Left lobe of liver (tissue), 2 donors: ENCODE measurements around the gene MRAS. TPM values are rescaled to one million over a fixed set of nuclear protein-coding genes. Genes with fewer than 3 reads are reported as not detected.

Source experiments
- ATAC-seq: fragments of 200-7000 bp; cut with Tn5 transposase; one replicate; pipeline ENCODE4 v1.9.1; 2020; ENCODE audit warnings: mild to moderate bottlenecking, moderate library complexity
- DNase-seq: peaks from one replicate; pipeline ENCODE4 v3.0.0-alpha.2; 2020; ENCODE audit warnings: low spot score
- total RNA-seq: library from RNA; stranded (reverse); gene quantifications from one replicate; pipeline ENCODE4 v1.2.1, GENCODE V29; 2021
- donor health status: DM: no; HTN: no; CAD: no; lungs with moderate emphysema.
- donor health status: DM: no; HTN: yes; CAD: no.

The MRAS gene
- total RNA-seq, 1 donor from 2014 or later: 6.1 TPM

DNA sequence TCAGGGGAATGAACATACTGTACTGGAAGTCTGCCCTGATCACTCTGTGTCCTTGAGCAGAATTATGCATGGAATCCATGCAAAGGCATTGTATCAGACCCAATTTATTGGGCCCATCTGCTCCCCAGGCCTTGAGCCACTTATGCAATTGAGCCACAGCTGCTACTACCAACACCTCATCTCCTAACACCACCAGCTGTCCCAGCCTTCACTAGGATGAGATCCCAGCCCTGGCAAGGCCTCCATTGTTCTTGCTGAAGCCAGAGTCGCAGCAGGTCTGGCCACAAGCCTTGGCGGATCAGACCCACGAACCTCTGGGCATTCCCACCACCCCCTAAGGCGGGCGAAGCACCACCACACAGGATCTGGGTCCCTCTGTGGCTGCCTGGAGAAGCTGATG lies 9.6 kb upstream of the MRAS start:
- no peak for ATAC-seq
- DNase-seq: no peak

DNA sequence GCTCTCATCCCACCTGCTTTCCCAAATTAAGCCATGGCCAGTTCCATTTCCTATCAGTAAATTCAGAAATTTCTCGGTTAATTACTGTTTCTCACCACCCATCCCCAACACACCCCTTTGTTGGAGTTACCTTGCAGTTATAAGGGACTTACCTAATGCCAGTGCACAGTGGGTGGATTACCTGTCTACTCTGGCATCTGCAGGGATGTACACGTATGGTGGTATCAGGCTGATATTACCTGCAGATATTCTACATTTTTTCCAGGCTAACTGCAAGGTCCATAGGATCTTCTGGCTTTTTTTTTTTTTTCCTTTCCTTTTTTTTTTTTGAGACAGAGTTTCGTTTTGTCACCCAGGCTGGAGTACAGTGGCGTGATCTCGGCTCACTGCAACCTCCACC lies 7.9 kb upstream of the MRAS start:
- ATAC-seq (no peak), DNase-seq (no peak)

GRCh38 chr3:138344754-138345153 lies 3.6 kb upstream of the MRAS start:
- DNase-seq (peak; percentile 96), ATAC-seq (peak; percentile 75)

DNA sequence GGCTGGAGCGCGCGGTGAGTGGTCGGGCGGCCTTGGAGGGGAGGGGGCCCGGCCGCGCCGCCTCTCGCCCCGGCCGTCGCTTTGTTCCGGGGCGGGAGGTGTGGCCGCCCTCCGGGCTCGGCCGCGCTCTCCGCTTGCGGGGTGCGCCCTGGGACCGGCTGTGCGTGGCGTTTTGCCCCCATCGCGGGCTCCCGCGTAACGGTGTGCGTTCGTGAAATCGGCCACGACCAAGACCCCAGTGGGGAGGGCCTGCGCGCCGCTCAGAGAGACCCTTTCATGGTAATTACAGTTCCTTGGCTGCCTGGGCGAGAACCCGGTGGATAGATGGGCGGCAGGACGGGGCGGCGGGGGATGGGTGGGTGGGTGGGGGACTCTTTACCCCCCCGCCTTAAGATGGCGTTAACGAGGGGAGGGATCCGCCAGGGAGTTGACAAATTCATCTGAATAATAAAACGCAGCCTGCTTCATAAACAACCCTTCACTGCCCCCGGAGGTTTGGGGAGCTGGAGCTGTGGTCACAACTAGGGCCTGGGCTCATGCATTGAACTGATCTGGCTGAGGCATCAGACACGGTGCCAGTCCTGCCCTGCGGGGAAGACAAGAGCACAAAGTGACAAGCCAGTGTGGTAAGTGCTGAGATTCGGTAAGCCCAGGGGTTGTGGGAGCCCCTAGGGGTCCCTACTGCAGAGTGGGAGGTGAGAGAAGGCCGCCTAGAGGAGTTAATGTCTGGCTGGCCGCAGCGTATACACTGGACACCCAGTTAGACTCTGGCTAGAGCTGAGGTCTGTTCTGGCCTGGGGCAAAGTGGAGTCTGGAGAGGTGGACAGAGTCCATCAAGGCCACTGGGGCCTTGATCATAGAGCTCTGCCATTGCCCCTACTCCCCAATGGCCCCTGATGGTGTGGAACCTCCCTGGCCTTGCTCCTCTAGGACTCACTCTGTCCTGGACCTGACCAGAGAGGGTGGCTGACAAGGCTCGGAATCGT lies 668 bp downstream of the MRAS start:
- DNase-seq: peak; percentile 49
- ATAC-seq: peak; percentile 41

- ATAC-seq: no peak
- DNase-seq: no peak
Measured at GRCh38 chr3:138349926-138350665, 1.7 kb downstream of the MRAS start.

DNA sequence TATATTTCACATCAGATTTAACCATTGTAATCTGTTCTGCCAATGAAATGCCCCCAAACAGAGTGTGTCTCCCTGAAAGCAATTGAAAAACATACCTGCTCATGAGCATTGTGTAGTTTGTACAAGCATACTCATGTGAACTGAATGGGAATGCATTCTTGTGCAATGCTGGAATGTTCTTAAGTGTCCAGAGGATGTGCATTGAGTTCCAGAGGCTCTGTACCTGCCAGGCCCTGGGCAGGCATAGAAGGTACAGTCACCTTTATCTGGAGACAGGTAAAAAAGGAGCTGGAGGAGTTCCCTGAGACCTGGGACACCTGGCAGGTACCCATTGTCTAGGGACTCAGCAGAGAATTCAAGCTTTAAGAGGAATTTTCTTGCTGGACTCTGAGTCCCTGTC lies 2.8 kb downstream of the MRAS start:
- ATAC-seq (no peak), DNase-seq (no peak)

GRCh38 chr3:138351916-138352550 lies 3.7 kb downstream of the MRAS start:
- no peak for DNase-seq
- no peak for ATAC-seq

- DNase-seq: no peak
- ATAC-seq: no peak
Measured at GRCh38 chr3:138354376-138354775, 6.0 kb downstream of the MRAS start.

GRCh38 chr3:138355071-138355470 lies 6.7 kb downstream of the MRAS start:
- ATAC-seq: no peak

DNA sequence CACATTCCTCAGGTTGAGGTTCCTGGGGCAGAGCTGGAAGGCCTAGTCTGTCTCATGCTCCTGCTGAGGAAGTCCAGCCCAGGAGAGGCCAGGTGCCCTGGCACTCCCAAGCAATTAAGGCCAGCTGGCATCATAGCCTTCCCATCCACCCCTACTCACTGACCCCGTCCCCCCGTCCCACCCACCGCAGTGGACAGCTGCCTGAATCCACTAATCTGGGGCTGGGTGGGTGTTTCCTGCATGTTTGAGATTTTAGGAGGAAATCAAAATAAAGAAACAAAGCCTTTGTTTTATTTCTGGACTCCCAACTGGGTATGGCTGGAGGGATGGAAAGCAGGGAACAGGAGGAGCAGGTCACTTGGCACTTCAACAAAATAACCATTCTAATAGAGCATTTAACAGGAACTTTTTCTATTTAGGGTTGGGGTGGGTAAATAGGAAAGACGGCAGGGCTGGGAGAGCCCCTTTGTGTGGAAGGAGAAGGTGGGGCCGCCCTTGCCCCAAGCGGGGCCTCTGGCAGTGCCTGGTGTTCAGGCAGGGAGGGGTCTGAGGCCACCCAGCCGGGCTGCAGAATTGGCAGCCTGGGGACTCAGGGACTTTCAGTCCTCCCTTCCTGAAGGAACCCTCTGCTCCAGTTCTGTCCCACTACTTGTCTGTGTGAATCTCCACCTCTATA lies 8.5 kb downstream of the MRAS start:
- ATAC-seq: no peak
- no peak for DNase-seq

More at GRCh38 chr3:138355071-138355470, 6.7 kb downstream of the MRAS start:
- DNase-seq: no peak

- ATAC-seq (no peak), DNase-seq (no peak)
Measured at GRCh38 chr3:138359148-138359918, 11.0 kb downstream of the MRAS start.

- DNase-seq (no peak), ATAC-seq (peak; percentile 19)
Measured at GRCh38 chr3:138359919-138360868, 11.8 kb downstream of the MRAS start.

DNA sequence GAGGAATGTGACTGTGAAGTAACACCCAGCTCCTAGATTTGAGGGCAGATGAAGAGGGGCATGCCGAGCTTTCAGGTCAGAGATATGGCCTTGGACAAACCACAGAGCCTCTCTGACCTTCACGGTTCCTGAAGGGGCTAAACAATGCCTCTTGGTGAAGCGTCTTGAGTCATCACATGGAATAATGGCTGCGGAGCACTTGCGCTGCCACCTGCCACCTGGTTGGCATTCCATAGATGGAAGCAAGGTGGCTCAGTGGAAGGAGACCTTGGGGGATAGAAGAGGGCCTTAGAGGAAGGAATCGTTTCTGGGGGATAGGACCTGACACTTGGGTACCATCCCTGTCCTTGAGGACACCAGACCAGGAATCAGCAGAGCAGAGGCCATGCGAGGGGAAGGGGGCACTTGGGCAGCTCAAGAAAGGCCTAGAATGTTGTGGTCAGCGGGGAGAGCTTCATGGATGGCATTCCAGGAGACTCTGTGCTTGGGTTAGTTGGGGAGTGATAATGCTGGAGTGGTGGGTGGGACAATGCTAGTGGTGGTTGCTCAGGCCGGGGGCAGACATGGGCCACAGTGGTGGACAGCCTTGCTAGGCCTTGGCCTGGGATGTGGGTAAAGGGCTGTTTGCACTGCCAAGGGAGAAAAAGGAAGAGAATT lies 12.6 kb downstream of the MRAS start:
- ATAC-seq (no peak), DNase-seq (no peak)

DNA sequence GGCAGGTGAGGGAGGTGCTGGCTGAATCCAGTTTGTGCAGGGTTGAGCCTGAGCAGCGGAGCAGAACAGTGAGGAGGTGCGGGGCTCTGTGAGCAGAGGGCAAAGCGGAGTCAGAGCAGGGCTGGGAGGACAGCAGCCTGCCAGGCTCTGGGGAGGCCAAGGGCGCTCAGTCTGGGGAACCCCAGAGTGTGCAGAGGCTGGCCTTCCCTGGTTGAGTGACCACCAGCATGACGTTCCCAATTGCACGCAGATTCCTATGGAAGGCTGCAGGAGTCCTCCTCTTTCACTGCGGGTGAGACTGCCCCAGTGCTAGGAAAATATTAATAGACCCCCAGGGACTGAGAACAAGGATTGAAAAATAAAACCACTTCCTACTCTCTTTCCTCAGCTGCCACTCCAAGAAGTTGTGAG lies 13.2 kb downstream of the MRAS start:
- no peak for ATAC-seq
- DNase-seq: no peak

DNA sequence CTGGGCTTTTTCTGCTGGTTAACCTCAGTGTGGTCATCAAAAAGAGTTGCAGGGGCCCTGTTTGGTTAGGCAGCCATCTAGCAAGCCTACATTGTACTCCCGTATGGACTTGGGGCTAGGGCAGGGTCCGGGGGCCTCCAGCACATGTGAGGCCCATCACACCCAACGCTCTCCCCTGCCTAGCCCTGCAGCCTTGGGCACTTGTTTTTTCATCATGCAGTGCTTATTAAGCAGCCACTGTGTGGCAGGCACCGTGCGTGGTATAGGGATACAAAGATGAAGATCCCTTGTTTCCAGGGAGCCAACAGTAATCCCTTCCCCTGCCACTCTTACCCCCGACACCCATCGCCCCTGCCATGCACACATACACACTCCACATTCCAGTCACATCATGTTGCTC lies 14.2 kb downstream of the MRAS start:
- ATAC-seq (no peak), DNase-seq (no peak)

GRCh38 chr3:138363322-138363721 lies 14.9 kb downstream of the MRAS start:
- no peak for ATAC-seq
- DNase-seq: no peak

DNA sequence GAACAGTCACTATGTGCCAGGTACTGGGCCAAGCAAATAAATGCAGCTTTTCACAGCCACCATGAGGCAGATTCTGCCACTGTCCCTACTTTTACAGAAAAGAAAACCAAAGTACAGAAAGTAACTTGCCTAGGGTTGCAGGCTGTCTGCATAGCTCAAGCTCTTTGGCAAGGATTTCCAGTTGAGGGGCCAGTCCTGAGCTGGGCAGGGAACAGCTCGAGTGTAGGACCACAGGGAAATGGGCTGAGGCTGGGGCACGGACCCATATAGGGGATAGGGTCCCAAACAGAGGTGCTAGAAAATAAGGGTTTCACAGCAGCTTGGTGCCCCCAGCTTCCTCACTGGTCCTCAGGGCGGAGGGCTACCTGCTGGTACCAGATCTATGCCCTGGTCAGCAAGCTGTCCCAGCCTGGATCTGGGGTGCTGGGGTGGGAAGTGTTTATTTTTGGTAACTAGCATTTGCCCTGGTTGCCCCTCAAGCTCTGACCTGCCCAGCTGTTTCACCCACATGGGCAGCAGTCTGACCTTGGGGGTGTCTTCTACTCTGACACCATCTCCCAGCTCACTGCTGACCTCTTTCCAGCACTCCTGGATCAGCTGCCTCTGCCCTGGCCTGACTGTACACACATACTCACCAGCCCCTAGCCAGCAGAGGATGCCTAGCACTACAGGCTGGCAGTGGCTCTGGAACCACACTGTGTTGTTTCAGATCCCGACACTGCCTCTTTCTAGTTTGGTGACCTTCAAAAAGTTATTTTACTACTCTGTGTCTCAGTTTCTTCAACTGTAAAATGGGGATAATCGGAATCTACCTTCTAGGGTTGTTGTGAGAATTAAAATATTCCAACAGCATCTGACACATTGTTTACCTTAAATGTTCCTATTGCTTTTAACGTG lies 16.2 kb downstream of the MRAS start:
- DNase-seq (no peak), ATAC-seq (no peak)

DNA sequence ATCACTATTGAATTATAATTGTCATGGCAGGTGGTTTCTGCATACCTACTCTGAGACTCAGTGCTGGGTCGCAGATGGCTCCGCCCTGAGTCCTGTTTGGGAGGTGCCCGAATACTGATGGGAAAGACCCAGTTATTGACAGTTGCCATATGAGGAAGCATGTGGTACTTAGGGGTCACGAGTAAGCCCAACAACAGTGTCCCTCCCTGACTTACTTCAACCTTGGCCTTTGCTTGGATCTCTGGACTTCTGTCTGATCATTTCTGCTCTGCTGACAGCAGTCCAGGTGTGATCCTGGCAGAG lies 16.8 kb downstream of the MRAS start:
- ATAC-seq (no peak), DNase-seq (no peak)
